MM.1S (cell line): Measurements from ENCODE around the gene XBP1.

Experiments used
- DNase-seq: peaks from one replicate; pipeline ENCODE4 v3.0.0-alpha.2; 2015
- H2AFZ ChIP-seq: fragments of 300-600 bp; sonication (generic); 2 replicates; pipeline ENCODE4 v1.6.0; 2016; ENCODE audit warnings: antibody characterized with exemption, low read length
- H3F3A ChIP-seq: fragments of 300-600 bp; sonication (generic); 2 replicates; pipeline ENCODE4 v1.6.1; 2016; ENCODE audit warnings: mild to moderate bottlenecking, antibody characterized with exemption, low read length, moderate library complexity, mixed read lengths; ENCODE audit not compliant: insufficient read depth
- H3K27ac ChIP-seq: fragments of 300-600 bp; sonication (generic); 2 replicates; pipeline ENCODE4 v1.5.1; 2016; ENCODE audit warnings: mild to moderate bottlenecking, low read length
- H3K27me3 ChIP-seq: fragments of 300-600 bp; sonication (generic); replicated peaks from 2 replicates; pipeline ENCODE4 v1.6.0; 2016; ENCODE audit warnings: low read length; ENCODE audit not compliant: insufficient read depth
- H3K36me3 ChIP-seq: fragments of 300-600 bp; sonication (generic); replicated peaks from 2 replicates; pipeline ENCODE4 v1.6.1; 2016; ENCODE audit warnings: mild to moderate bottlenecking, low read length, mixed read lengths; ENCODE audit not compliant: insufficient read depth
- H3K4me1 ChIP-seq: fragments of 300-600 bp; sonication (generic); 2 replicates; pipeline ENCODE4 v1.6.1; 2016; ENCODE audit warnings: low read length, mixed read lengths
- H3K4me2 ChIP-seq: fragments of 300-600 bp; sonication (generic); 2 replicates; pipeline ENCODE4 v1.6.0; 2016; ENCODE audit warnings: low read depth, low read length
- H3K4me3 ChIP-seq: fragments of 300-600 bp; sonication (generic); 2 replicates; pipeline ENCODE4 v1.5.1; 2016; ENCODE audit warnings: low read length, mixed read lengths
- H3K79me2 ChIP-seq: fragments of 300-600 bp; sonication (generic); 2 replicates; pipeline ENCODE4 v1.6.1; 2016; ENCODE audit warnings: mixed run types, low read length, mixed read lengths
- H3K9ac ChIP-seq: fragments of 300-600 bp; sonication (generic); 2 replicates; pipeline ENCODE4 v1.6.1; 2016; ENCODE audit warnings: low read length, mixed read lengths
- H3K9me2 ChIP-seq: fragments of 300-600 bp; sonication (generic); replicated peaks from 2 replicates; pipeline ENCODE4 v1.6.1; 2016; ENCODE audit warnings: mild to moderate bottlenecking, low read length, mixed read lengths; ENCODE audit not compliant: insufficient read depth
- H3K9me3 ChIP-seq: fragments of 300-600 bp; sonication (generic); replicated peaks from 2 replicates; pipeline ENCODE4 v1.6.1; 2016; ENCODE audit warnings: mild to moderate bottlenecking, low read length, mixed read lengths; ENCODE audit not compliant: insufficient read depth
- H4K20me1 ChIP-seq: fragments of 300-600 bp; sonication (generic); 2 replicates; pipeline ENCODE4 v1.6.1; 2016; ENCODE audit warnings: mild to moderate bottlenecking, low read length, moderate library complexity, mixed read lengths; ENCODE audit not compliant: insufficient read depth
- EZH2 ChIP-seq: fragments of 300-600 bp; sonication (generic); optimal IDR thresholded peaks from 2 replicates; pipeline ENCODE3; 2017; ENCODE audit warnings: low read depth, mild to moderate bottlenecking, antibody characterized with exemption, low read length, mixed read lengths
- EZH2phosphoT487 ChIP-seq: fragments of 300-600 bp; sonication (generic); IDR thresholded peaks from 2 replicates; pipeline ENCODE4 v1.6.1; 2018; ENCODE audit warnings: antibody characterized with exemption, low read length
- TF ChIP-seq, protein P1 (sequence below): fragments of 300-600 bp; sonication (generic); IDR thresholded peaks from 2 replicates; pipeline ENCODE4 v1.5.1; 2016; ENCODE audit warnings: antibody characterized with exemption, low read length, mixed read lengths

The XBP1 gene

DNA sequence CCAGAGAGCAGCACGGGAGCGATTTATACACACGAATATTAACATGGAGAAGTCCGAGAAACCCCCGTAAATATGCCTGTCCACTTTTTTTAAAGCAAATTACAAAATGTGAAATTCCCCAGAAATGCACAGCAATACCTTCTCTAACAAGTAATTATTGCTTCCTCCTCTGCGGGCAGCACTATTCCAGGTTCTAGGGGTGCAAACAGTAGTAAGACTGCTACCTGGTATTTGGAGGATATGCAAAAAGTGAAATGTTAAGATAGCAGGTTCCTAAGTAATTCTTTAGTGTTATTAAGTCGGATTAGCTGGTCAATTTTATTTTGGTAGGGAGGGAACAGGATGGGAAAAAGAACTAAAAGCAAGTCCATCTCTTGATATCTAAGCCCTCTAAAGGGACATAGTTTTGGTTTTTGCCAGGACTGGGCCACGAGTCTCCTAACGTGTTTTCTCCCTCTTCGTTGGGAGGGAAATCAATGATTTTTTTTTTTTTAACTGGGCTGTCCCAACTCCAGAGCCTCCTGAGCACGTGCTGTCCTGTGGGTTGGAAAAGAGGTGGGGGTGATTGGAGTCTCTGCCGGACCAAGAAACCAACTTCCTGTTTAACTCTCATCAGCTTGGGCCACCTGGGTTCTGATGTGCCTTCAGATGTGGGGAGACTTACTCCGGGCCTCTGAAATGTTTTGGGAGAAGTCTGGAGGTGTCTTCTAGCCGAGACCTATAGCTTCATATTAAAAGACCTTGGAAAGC lies 1.7 kb upstream of the XBP1 start:
- Histone ChIP-seq H3K9me3 (no peaks in the 10 kb centered on the region), H3K9ac (peak overlapping the region; percentile 100), H3K4me1 (peaks cover 20% of the 10 kb centered on the region), H4K20me1 (no peaks in the 10 kb centered on the region), H3K4me2 (peak overlapping the region; percentile 76), H3K9me2 (no peaks in the 10 kb centered on the region), H3F3A (peaks cover 57% of the 10 kb centered on the region), H3K79me2 (peaks cover 59% of the 10 kb centered on the region), H3K27me3 (no peaks in the 10 kb centered on the region), H3K27ac (peak overlapping the region; percentile 96), H3K36me3 (peaks cover 3% of the 10 kb centered on the region; the same call in 1 of the 2 replicates), H3K4me3 (peak overlapping the region; percentile 52), H2AFZ (no peak overlapping the region)
- DNase-seq, result peak; percentile 75
- TF ChIP-seq, protein P1, sequence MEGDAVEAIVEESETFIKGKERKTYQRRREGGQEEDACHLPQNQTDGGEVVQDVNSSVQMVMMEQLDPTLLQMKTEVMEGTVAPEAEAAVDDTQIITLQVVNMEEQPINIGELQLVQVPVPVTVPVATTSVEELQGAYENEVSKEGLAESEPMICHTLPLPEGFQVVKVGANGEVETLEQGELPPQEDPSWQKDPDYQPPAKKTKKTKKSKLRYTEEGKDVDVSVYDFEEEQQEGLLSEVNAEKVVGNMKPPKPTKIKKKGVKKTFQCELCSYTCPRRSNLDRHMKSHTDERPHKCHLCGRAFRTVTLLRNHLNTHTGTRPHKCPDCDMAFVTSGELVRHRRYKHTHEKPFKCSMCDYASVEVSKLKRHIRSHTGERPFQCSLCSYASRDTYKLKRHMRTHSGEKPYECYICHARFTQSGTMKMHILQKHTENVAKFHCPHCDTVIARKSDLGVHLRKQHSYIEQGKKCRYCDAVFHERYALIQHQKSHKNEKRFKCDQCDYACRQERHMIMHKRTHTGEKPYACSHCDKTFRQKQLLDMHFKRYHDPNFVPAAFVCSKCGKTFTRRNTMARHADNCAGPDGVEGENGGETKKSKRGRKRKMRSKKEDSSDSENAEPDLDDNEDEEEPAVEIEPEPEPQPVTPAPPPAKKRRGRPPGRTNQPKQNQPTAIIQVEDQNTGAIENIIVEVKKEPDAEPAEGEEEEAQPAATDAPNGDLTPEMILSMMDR, result no peak
- TF ChIP-seq EZH2 (no peak), EZH2phosphoT487 (no peak)

DNA sequence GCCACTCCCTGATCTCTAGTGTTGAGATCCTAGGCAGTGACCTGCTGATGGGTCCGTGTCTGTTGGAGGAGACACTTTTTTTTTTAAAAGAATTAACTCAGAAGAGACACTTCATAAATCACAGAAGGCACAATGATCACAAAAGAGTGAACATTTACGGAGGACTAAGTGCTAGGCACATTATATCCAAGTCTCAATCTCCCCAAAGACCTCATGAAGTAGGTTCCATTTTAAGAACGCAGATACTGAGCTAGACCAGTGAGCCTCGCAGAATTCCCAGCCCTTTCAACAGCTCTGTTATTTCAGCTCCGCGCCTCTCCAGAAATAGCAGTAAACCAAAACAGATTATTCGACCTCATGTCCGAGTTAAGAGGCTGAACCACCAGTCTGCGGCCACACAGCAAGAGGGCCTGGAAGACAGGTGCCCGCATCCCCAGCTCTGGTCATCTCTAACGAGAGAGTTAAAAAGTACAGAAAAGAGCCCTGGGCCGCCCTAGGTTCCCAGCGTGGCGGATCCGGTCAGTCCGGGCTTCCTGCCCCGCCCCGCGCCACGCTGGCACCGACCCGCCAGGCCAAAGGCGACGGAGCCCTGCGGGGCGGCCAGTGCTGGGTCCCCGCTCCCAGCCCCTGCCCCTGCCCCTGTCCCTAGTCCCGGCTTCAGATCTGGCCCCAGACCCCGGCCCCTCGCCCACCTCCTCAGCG lies 612 bp downstream of the XBP1 start:
- TF ChIP-seq EZH2phosphoT487, result no peak
- no peak for TF ChIP-seq EZH2
- TF ChIP-seq, protein P1, result no peak
- no peaks in the 10 kb centered on the region for H3K27me3 ChIP-seq
- H2AFZ ChIP-seq, result no peak overlapping the region
- peaks cover 11% of the 10 kb centered on the region for H4K20me1 ChIP-seq
- H3K79me2 ChIP-seq, result peaks cover 78% of the 10 kb centered on the region
- peak overlapping the region; percentile 62 for H3K4me2 ChIP-seq
- H3K4me1 ChIP-seq, result peaks cover 43% of the 10 kb centered on the region
- no peaks in the 10 kb centered on the region for H3K9me3 ChIP-seq
- H3F3A ChIP-seq, result peaks cover 80% of the 10 kb centered on the region
- peak overlapping the region; percentile 100 for H3K9ac ChIP-seq
- H3K4me3 ChIP-seq, result peak overlapping the region; percentile 77
- peaks cover 23% of the 10 kb centered on the region for H3K36me3 ChIP-seq
- H3K9me2 ChIP-seq, result no peaks in the 10 kb centered on the region
- peak overlapping the region; percentile 96 for H3K27ac ChIP-seq
- peak; percentile 33 for DNase-seq

DNA sequence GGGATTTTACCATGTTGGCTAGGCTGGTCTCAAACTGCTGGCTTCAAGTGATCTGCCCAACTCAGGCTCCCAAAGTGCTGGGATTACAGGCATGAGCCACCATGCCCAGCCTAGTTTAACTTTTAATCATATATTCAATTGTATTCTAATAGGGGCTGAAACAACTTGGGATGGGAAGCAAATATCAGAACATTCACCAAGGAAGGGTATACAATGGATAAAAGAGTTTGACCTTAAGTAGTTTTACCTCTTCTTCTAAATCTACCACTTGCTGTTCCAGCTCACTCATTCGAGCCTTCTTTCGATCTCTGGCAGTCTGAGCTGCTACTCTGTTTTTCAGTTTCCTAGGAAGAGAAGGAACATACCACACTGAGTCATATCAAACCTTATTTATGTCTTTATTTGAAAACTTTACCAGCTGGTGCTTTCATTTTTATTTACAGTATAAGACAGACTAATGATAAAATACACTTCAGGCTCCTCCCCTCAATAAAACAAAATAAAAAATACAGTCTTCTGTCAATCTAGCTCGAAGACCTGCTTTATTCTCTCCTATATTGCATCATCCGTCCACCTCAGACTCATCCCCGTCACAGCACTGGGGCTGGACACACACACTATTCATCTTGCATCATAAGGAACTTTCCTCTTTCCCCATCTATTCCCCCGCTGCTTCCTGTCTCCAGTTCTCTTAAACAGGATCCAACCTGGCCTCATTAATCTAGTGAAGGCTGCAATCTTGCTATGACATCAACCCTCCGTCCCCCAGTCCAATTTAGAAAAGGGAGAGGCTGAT lies 1.4 kb downstream of the XBP1 start:
- H3K4me1 ChIP-seq, result peaks cover 50% of the 10 kb centered on the region
- peaks cover 23% of the 10 kb centered on the region for H3K36me3 ChIP-seq
- H3F3A ChIP-seq, result peaks cover 87% of the 10 kb centered on the region

More for the DNA sequence above, 1.4 kb downstream of the XBP1 start:
- H3K27ac ChIP-seq, result peak overlapping the region; percentile 96
- no peak for TF ChIP-seq EZH2
- TF ChIP-seq, protein P1, result no peak
- no peak for TF ChIP-seq EZH2phosphoT487
- H3K79me2 ChIP-seq, result peaks cover 83% of the 10 kb centered on the region
- DNase-seq, result peak; percentile 53
- peak overlapping the region; percentile 100 for H3K9ac ChIP-seq
- no peaks in the 10 kb centered on the region for H3K27me3 ChIP-seq
- H3K9me2 ChIP-seq, result no peaks in the 10 kb centered on the region
- peaks cover 17% of the 10 kb centered on the region for H4K20me1 ChIP-seq
- peak overlapping the region; percentile 77 for H3K4me3 ChIP-seq
- peak overlapping the region; percentile 62 for H3K4me2 ChIP-seq
- H3K9me3 ChIP-seq, result no peaks in the 10 kb centered on the region
- H2AFZ ChIP-seq, result no peak overlapping the region
